ENCODE results near the gene ALG12.

ALG12 gene

GRCh38 chr22:49917974-49918910, at the start of gene ALG12, which contains the start of gene CRELD2:
Gene ALG12 (minus strand): TSS chr22:49918438. CDS start chr22:49913765, 4,673 bp downstream.
Gene CRELD2 (plus strand): TSS chr22:49918634. CDS start chr22:49918770, 136 bp downstream.
- peak; percentile 96 to 97 for DNase-seq

GRCh38 chr22:49967706-49968208, 49.5 kb upstream of the ALG12 start:
- peak in 1 of 2 donors; percentile 21 for DNase-seq

- DNase-seq, result peak; percentile 39 to 74
These were observed 48.8 kb upstream of the ALG12 start for GRCh38 chr22:49966774-49967705.

GRCh38 chr22:49966041-49966773, 48.0 kb upstream of the ALG12 start:
- peak in 1 of 2 donors; percentile 2 for DNase-seq

- peak; percentile 7 to 20 for DNase-seq
These were observed 47.1 kb upstream of the ALG12 start for GRCh38 chr22:49965091-49966040.

GRCh38 chr22:49964136-49965090, 46.2 kb upstream of the ALG12 start:
- DNase-seq, result peak; percentile 8 to 55

- DNase-seq, result peak; percentile 1 to 26
These were observed 45.4 kb upstream of the ALG12 start for GRCh38 chr22:49963647-49964026.

- DNase-seq, result peak in 1 of 2 donors; percentile 1
These were observed 44.8 kb upstream of the ALG12 start for GRCh38 chr22:49962751-49963646.

GRCh38 chr22:49962012-49962750, 43.9 kb upstream of the ALG12 start:
- DNase-seq, result peak; percentile 87 to 92

- DNase-seq, result no peak
These were observed 43.4 kb upstream of the ALG12 start for GRCh38 chr22:49961601-49962011.

- peak; percentile 21 to 49 for DNase-seq
These were observed 42.9 kb upstream of the ALG12 start for GRCh38 chr22:49961005-49961600.

GRCh38 chr22:49960159-49961004, 42.1 kb upstream of the ALG12 start, which contains the start of gene PIM3:
Gene PIM3 (plus strand): TSS chr22:49960772. CDS start chr22:49960948, 176 bp downstream.
- DNase-seq, result peak; percentile 95 to 96

- no peak for DNase-seq
These were observed 41.5 kb upstream of the ALG12 start for GRCh38 chr22:49959782-49960158.

GRCh38 chr22:49958931-49959781, 40.9 kb upstream of the ALG12 start:
- DNase-seq, result no peak

- no peak for DNase-seq
These were observed 40.2 kb upstream of the ALG12 start for GRCh38 chr22:49958366-49958921.

Data from CD4-positive, alpha-beta T cell treated with Interferon alpha-2 for 1 hour (primary cell).